ENCODE measurements around the gene GIGYF1.
A peak's percentile ranks its signal among the peaks of the same experiment; 100 is the strongest.

The GIGYF1 gene

DNA sequence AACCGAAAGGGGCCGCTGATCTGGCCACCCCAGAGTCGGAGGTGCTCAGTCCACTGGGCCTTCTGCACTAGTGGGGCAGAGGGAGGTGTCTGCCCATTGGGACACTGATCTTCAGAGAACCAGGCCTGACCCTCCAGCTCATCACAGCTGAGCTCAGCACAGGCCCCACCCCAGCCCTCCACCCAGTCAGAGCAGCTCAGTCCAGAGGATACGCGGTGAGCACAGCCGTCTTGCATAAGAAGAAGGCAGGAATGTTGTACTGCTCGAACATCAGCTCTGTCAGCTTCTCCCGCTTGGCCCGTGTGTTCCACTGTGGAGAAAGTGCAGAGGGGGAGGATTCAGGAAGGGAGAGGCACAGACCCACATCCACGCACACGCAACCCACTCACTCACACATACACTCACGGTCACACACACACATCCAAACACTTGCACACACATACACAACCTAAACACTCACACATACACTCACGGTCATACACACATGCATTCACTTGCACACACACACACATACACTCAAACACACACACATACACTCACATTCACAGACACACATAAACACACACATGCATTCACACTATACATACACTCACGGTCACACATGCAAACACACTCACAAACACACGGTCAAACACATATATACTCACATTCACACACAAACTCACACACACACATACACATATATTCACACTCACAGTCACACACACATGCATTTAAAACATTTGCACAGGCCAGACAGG lies 44.1 kb downstream of the GIGYF1 start:
- in situ Hi-C loops (cut with MboI; ENCODE audit: low pct_unique_long_range_greater_than_20kb, low sequenced_read_pairs) = no loop called here
- DNase-seq = no peak

GRCh38 chr7:100642534-100642907 lies 51.5 kb downstream of the GIGYF1 start:
- no peak for DNase-seq
- in situ Hi-C loops (cut with MboI; ENCODE audit: low pct_unique_long_range_greater_than_20kb, low sequenced_read_pairs) = no loop called here

GRCh38 chr7:100641860-100642533 lies 52.1 kb downstream of the GIGYF1 start:
- no peak for DNase-seq
- in situ Hi-C loops (cut with MboI; ENCODE audit: low pct_unique_long_range_greater_than_20kb, low sequenced_read_pairs) = no loop called here

GRCh38 chr7:100641463-100641859 lies 52.6 kb downstream of the GIGYF1 start, which contains the start of gene TFR2:
Gene TFR2, minus strand, starts transcription at chr7:100641552. Its CDS starts 43 bp downstream, at chr7:100641509.
- in situ Hi-C loops (cut with MboI; ENCODE audit: low pct_unique_long_range_greater_than_20kb, low sequenced_read_pairs) = no loop called here
- no peak for DNase-seq

GRCh38 chr7:100640517-100641440 lies 53.3 kb downstream of the GIGYF1 start:
- no peak for DNase-seq
- in situ Hi-C loops (cut with MboI; ENCODE audit: low pct_unique_long_range_greater_than_20kb, low sequenced_read_pairs) = no loop called here

DNA sequence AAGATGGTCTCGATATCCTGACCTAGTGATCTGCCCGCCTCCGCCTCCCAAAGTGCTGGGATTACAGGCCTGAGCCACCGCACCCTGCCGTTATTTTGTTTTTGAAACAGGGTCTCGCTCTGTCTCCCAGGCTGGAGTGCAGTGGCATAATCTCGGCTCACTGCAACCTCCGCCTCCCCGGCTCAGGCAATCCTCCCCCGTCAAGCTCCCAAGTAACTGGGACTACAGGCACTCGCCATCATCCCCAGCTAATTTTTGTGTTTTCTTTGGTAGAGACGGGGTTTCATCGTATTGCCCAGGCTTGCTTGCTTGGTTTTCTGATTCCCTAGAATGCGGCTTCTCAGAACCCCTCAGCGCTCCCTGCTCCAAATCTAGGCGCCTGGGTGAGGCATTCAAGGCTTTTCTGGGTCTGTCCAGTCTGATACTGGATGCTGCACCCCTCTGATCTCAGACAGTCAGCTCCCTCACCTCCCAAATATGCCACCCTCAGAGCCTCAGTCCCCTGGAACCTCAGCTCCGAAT lies 54.0 kb downstream of the GIGYF1 start:
- DNase-seq = no peak
- in situ Hi-C loops (cut with MboI; ENCODE audit: low pct_unique_long_range_greater_than_20kb, low sequenced_read_pairs) = no loop called here

DNA sequence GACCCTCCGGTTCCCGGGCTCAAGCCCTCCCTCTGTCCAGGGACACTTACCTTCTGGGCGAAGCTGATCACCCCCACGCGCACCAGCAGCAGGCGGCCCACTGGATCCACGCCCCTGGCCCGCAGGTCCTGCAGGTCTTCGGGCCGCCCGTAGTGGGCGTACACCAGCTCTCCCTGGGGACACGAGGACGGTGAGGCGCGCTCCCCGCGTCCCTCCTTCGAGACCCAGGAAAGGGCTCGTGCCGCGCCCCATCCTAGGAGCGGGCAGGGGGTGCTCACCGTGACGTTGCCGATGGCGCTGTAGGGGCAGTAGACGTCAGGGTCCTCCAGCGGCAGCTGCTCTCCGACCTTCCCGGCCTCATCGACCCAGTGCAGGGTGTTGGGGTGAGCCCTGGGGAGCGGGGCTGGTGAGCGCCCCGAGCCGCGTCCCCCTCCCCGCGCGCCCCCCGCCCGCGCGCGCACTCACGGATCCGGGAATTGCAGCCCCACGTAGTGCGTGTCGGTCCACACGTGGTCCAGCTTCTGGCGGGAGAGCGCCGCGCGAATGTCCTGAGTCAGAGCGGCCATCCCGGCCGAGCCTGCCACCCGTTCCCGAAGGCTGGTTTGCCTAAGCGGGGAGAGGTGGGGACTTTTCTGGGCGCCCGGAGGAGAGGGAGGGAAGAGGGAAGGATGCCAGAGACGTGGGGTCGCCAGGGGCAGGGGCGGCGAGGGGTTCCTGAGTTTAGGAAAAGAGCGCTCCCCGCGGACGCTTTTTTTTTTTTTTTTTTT lies 60.9 kb downstream of the GIGYF1 start:
- in situ Hi-C loops (cut with MboI; ENCODE audit: low pct_unique_long_range_greater_than_20kb, low sequenced_read_pairs) = no loop called here
- peak; percentile 71 for DNase-seq

- in situ Hi-C loops (cut with MboI; ENCODE audit: low pct_unique_long_range_greater_than_20kb, low sequenced_read_pairs) = no loop called here
- no peak for DNase-seq
Observed at GRCh38 chr7:100630066-100630465, 64.0 kb downstream of the GIGYF1 start.

All from KBM-7 (cell line).